GM21447 (cell line): ENCODE measurements around the gene RAB5IF.

Source experiments
- ATAC-seq: cut with Tn5 transposase; IDR thresholded peaks from one replicate; pipeline ENCODE4 v1.9.1; 2021; ENCODE audit not compliant: unreplicated experiment

The RAB5IF gene

DNA sequence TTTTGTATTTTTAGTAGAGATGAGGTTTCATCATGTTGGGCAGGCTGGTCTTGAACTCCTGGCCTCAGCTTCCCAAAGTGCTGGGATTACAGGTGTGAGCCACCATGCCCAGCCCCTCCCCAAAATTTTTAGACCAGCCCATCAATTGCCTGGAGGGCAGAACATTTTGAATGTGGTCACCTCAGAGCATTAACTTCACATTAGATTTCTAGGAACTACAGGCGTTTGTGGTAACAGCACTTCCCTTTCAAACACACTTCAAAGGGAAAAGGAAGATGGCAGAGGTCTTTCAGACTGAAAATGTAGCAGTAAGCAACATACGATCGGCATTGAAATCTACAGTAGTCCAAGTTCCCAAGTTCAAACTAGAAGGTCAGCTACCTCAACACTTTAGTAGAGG lies 52.7 kb downstream of the RAB5IF start:
- ATAC-seq = no peak
